C4-2B (cell line): Measurements from ENCODE around the gene RUNDC3A.

ENCODE experiments used
- CTCF ChIP-seq: fragments of 450-650 bp; conservative IDR thresholded peaks from 2 replicates; pipeline ENCODE4 v1.5.1; 2017; ENCODE audit warnings: mild to moderate bottlenecking
- ZFX ChIP-seq: fragments of 450-650 bp; IDR thresholded peaks from 2 replicates; pipeline ENCODE4 v1.6.1; 2017

GRCh38 chr17:44282264-44282663 is 26.1 kb upstream of the RUNDC3A start:
- no peak for TF ChIP-seq CTCF
- no peak for TF ChIP-seq ZFX
